Stromal cell of bone marrow (primary cell): ENCODE data around the gene ATXN3.
"Not testable (repeated sequence)": the region's sequence is repeated elsewhere in the genome, so short reads cannot be mapped to it uniquely, and the experiment has no call there.

ENCODE experiments used
- DNase-seq: peaks from one replicate; pipeline ENCODE4 v3.0.0-alpha.2; 2012; ENCODE audit warnings: low read depth

Gene ATXN3

GRCh38 chr14:92058006-92058917 lies 48.1 kb downstream of the ATXN3 start:
- DNase-seq, result no peak

- no peak for DNase-seq
Observed at GRCh38 chr14:92049781-92050180, 56.6 kb downstream of the ATXN3 start.

GRCh38 chr14:92049221-92049620 lies 57.2 kb downstream of the ATXN3 start:
- DNase-seq, result not testable (repeated sequence)

GRCh38 chr14:92045904-92046303 lies 60.5 kb downstream of the ATXN3 start:
- not testable (repeated sequence) for DNase-seq

GRCh38 chr14:92041766-92042165 lies 64.6 kb downstream of the ATXN3 start:
- DNase-seq, result not testable (repeated sequence)

- DNase-seq, result no peak
Observed at GRCh38 chr14:92041203-92041602, 65.2 kb downstream of the ATXN3 start.

- peak; percentile 5 for DNase-seq
Observed at GRCh38 chr14:92040431-92041051, 65.8 kb downstream of the ATXN3 start.

GRCh38 chr14:92039719-92040430 lies 66.5 kb downstream of the ATXN3 start, which contains the start of gene TRIP11:
TSS of gene TRIP11 (minus strand) at chr14:92040059. CDS start at chr14:92039685, 374 bp downstream.
- DNase-seq, result peak; percentile 85

- DNase-seq, result no peak
Observed at GRCh38 chr14:92039063-92039718, 67.2 kb downstream of the ATXN3 start.

- DNase-seq, result no peak
Observed at GRCh38 chr14:92037989-92038388, 68.4 kb downstream of the ATXN3 start.

- no peak for DNase-seq
Observed at GRCh38 chr14:92035890-92036289, 70.5 kb downstream of the ATXN3 start.

- DNase-seq, result no peak
Observed at GRCh38 chr14:92033906-92034687, 72.3 kb downstream of the ATXN3 start.

GRCh38 chr14:92033433-92033832 lies 72.9 kb downstream of the ATXN3 start:
- DNase-seq, result no peak

- no peak for DNase-seq
Observed at GRCh38 chr14:92026548-92027190, 79.7 kb downstream of the ATXN3 start.

- DNase-seq, result no peak
Observed at GRCh38 chr14:92022036-92022435, 84.3 kb downstream of the ATXN3 start.

GRCh38 chr14:92021523-92021922 lies 84.9 kb downstream of the ATXN3 start:
- DNase-seq, result no peak

- no peak for DNase-seq
Observed at GRCh38 chr14:92014040-92014439, 92.3 kb downstream of the ATXN3 start.

- DNase-seq, result no peak
Observed at GRCh38 chr14:92012121-92012748, 94.1 kb downstream of the ATXN3 start.

- no peak for DNase-seq
Observed at GRCh38 chr14:92010644-92011043, 95.7 kb downstream of the ATXN3 start.

GRCh38 chr14:92009604-92010003 lies 96.8 kb downstream of the ATXN3 start:
- DNase-seq, result no peak
